SK-N-SH (cell line): ENCODE data around the gene GANC. TPM values are rescaled to one million over a fixed set of nuclear protein-coding genes. Genes with fewer than 3 reads are reported as not detected.

Experiments
- CTCF ChIA-PET: fragments of 300-600, 350-600 bp; formaldehyde crosslinking; extraction: SDS; loops from one replicate; lab custom pipeline; 2021; lab: Yijun Ruan, JAX
- POLR2A ChIA-PET: fragments of 350-600 bp; sonication (Branson Sonifier 250); formaldehyde crosslinking; extraction: SDS; loops from one replicate; lab custom pipeline; 2020; ENCODE audit warnings: antibody characterized with exemption, inconsistent platforms; lab: Yijun Ruan, JAX
- DNase-seq: peaks from one replicate; pipeline ENCODE4 v3.0.0; 2012
- H2AFZ ChIP-seq: fragments of 200-600 bp; sonication (generic); 2 replicates; pipeline ENCODE4 v1.8.1; 2016; ENCODE audit warnings: antibody characterized with exemption, mild to moderate bottlenecking, low read depth
- H3F3A ChIP-seq: fragments of 200-600 bp; sonication (generic); replicated peaks from 2 replicates; pipeline ENCODE3; 2016; ENCODE audit warnings: antibody characterized with exemption, mild to moderate bottlenecking; ENCODE audit not compliant: insufficient read depth
- H3K27ac ChIP-seq, 2 experiments: fragments of 200-500 bp in 1 of 2; fragments of 200-600 bp in 1 of 2; sonication (Bioruptor generic) in 1 of 2; sonication (generic), shearing (Covaris generic) in 1 of 2; 2 replicates each; pipeline versions ENCODE4 v1.5.1 to v1.6.1; 2014 to 2016; ENCODE audit warnings: low read depth in 2 of 2, inconsistent platforms in 1 of 2, low read length in 1 of 2, mild to moderate bottlenecking in 1 of 2, mixed read lengths in 1 of 2
- H3K27me3 ChIP-seq: fragments of 200-600 bp; sonication (generic), shearing (Covaris generic); 2 replicates; pipeline ENCODE4 v1.6.1; 2016; ENCODE audit warnings: mixed run types; ENCODE audit not compliant: insufficient read depth
- H3K36me3 ChIP-seq, 2 experiments: fragments of 200-500 bp in 1 of 2; fragments of 200-600 bp in 1 of 2; sonication (Bioruptor generic) in 1 of 2; sonication (generic) in 1 of 2; replicated peaks in 1 of 2; 2 replicates each; pipeline versions ENCODE3 to v1.5.1; 2014 to 2016; ENCODE audit warnings: low read length in 1 of 2, mild to moderate bottlenecking in 1 of 2; ENCODE audit not compliant: insufficient read depth in 2 of 2, control insufficient read depth in 1 of 2
- H3K4me1 ChIP-seq, 2 experiments: fragments of 200-500 bp in 1 of 2; fragments of 200-600 bp in 1 of 2; sonication (Bioruptor generic) in 1 of 2; sonication (generic), shearing (Covaris generic) in 1 of 2; 2 replicates each; pipeline versions ENCODE4 v1.5.1 to v1.6.1; 2014 to 2016; ENCODE audit warnings: low read depth in 1 of 2, low read length in 1 of 2, mixed run types in 1 of 2; ENCODE audit not compliant: insufficient read depth in 2 of 2, control insufficient read depth in 1 of 2
- H3K4me2 ChIP-seq: fragments of 200-600 bp; sonication (generic), shearing (Covaris generic); 2 replicates; pipeline ENCODE4 v1.6.1; 2017; ENCODE audit warnings: mixed run types
- H3K4me3 ChIP-seq, 2 experiments: fragments of 200-500 bp in 1 of 2; fragments of 200-600 bp in 1 of 2; sonication (Bioruptor generic) in 1 of 2; sonication (generic), shearing (Covaris generic) in 1 of 2; 2 replicates each; pipeline versions ENCODE4 v1.5.1 to v1.8.1; 2014 to 2016; ENCODE audit warnings: low read depth in 2 of 2, inconsistent platforms in 1 of 2, low read length in 1 of 2, mild to moderate bottlenecking in 1 of 2, mixed read lengths in 1 of 2, moderate library complexity in 1 of 2
- H3K79me2 ChIP-seq: fragments of 200-600 bp; sonication (generic); 2 replicates; pipeline ENCODE4 v1.8.1; 2017; ENCODE audit warnings: mild to moderate bottlenecking; ENCODE audit not compliant: insufficient read depth
- H3K9ac ChIP-seq: fragments of 200-600 bp; sonication (generic); 2 replicates; pipeline ENCODE4 v1.6.1; 2017; ENCODE audit warnings: mixed run types
- H3K9me2 ChIP-seq: fragments of 200-600 bp; sonication (generic); 2 replicates; pipeline ENCODE4 v1.6.1; 2017; ENCODE audit warnings: mixed run types
- H3K9me3 ChIP-seq: fragments of 200-600 bp; sonication (generic); 2 replicates; pipeline ENCODE4 v1.6.1; 2017; ENCODE audit warnings: mixed run types, mild to moderate bottlenecking, moderate library complexity
- H4K20me1 ChIP-seq: fragments of 200-600 bp; sonication (generic); 2 replicates; pipeline ENCODE4 v1.6.1; 2017; ENCODE audit warnings: mild to moderate bottlenecking, mixed run types; ENCODE audit not compliant: insufficient read depth
- ELF1 ChIP-seq: IDR thresholded peaks from 2 replicates; pipeline ENCODE4 v1.4.0; 2012
- EZH2phosphoT487 ChIP-seq: fragments of 200-600 bp; sonication (generic); IDR thresholded peaks from 2 replicates; pipeline ENCODE4 v1.6.1; 2017; ENCODE audit warnings: low read depth, mixed run types, mild to moderate bottlenecking, antibody characterized with exemption, moderate library complexity, borderline replicate concordance
- FOSL2 ChIP-seq: IDR thresholded peaks from 2 replicates; pipeline ENCODE4 v1.4.0; 2012; ENCODE audit warnings: low read depth, mild to moderate bottlenecking, moderate library complexity, borderline replicate concordance
- FOXJ3 ChIP-seq: sonication (generic); formaldehyde crosslinking; IDR thresholded peaks from 2 replicates; pipeline ENCODE4 v1.5.1; 2020; ENCODE audit warnings: mild to moderate bottlenecking, missing genetic modification reagents
- GATA2 ChIP-seq: sonication (generic); formaldehyde crosslinking; IDR thresholded peaks from 2 replicates; pipeline ENCODE4 v1.5.0; 2020; ENCODE audit warnings: mild to moderate bottlenecking, missing genetic modification reagents
- JUND ChIP-seq: IDR thresholded peaks from 2 replicates; pipeline ENCODE4 v1.4.0; 2012
- MEF2A ChIP-seq: IDR thresholded peaks from 2 replicates; pipeline ENCODE4 v1.4.0; 2012; ENCODE audit warnings: low read depth, borderline replicate concordance
- MXI1 ChIP-seq: IDR thresholded peaks from 2 replicates; pipeline ENCODE4 v1.6.1; 2012; ENCODE audit warnings: mild to moderate bottlenecking, low read depth, low read length, improper control_type of control experiment
- NFIC ChIP-seq: IDR thresholded peaks from 2 replicates; pipeline ENCODE4 v1.4.0; 2012; ENCODE audit warnings: borderline replicate concordance
- NRF1 ChIP-seq: IDR thresholded peaks from 2 replicates; pipeline ENCODE4 v1.6.1; 2012; ENCODE audit warnings: low read depth, mild to moderate bottlenecking, low read length
- RCOR1 ChIP-seq: fragments of 150-350 bp; IDR thresholded peaks from 2 replicates; pipeline ENCODE4 v1.6.1; 2017; ENCODE audit warnings: antibody characterized with exemption, low read length
- RFX5 ChIP-seq: IDR thresholded peaks from 2 replicates; pipeline ENCODE4 v1.6.1; 2012; ENCODE audit warnings: mild to moderate bottlenecking, improper control_type of control experiment, low read length
- RXRA ChIP-seq: IDR thresholded peaks from 2 replicates; pipeline ENCODE4 v1.4.0; 2012; ENCODE audit warnings: low read depth, mild to moderate bottlenecking, borderline replicate concordance
- SIN3A ChIP-seq: IDR thresholded peaks from 2 replicates; pipeline ENCODE4 v1.6.1; 2012; ENCODE audit warnings: low read depth, mild to moderate bottlenecking, low read length, moderate library complexity, borderline replicate concordance
- TAF1 ChIP-seq: IDR thresholded peaks from 2 replicates; pipeline ENCODE4 v1.6.1; 2012; ENCODE audit warnings: low read depth, mild to moderate bottlenecking, low read length, moderate library complexity, borderline replicate concordance
- TEAD4 ChIP-seq: IDR thresholded peaks from 2 replicates; pipeline ENCODE4 v1.4.0; 2012; ENCODE audit warnings: mild to moderate bottlenecking, borderline replicate concordance; ENCODE audit not compliant: insufficient read depth
- WGBS: methylation state at CpG from one replicate; pipeline ENCODE4 v1.1.6; 2017; ENCODE audit warnings: low lambda C conversion rate; 5-methylcytosine and 5-hydroxymethylcytosine counted together
- polyA plus RNA-seq, 3 experiments: library from polyadenylated mRNA; depleted of rRNA; stranded (reverse); fragments of >200 nt; gene quantifications; 2 replicates each; pipeline ENCODE4 v1.2.3, GENCODE V29; 2012
- TF ChIP-seq, protein P1 (sequence below): fragments of 150-350 bp; IDR thresholded peaks from 2 replicates; pipeline ENCODE4 v1.6.1; 2017; ENCODE audit warnings: antibody characterized with exemption, low read length, low read depth, borderline replicate concordance

Gene GANC
- polyA plus RNA-seq, 1 of the 3 experiments (the other 2 are of a cell fraction): 6.8 TPM

DNA sequence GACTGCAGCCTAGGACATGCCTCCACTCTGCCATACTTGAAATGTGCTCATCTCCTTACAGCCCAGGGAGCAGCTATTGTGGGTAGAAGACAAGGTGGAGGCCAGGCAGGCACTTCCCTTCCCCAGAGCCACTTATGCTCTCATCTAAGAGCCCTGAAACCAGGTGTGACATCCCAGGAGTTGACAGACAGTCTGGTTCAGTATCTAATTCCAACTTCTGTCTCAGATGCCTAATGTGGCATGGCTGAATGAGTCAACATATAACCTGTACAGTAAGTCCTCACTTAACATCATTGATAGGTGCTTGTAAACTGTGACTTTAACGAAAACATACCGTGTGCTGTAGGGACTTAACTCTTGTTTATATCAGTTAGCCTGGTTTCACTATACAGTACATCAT lies 85.1 kb downstream of the GANC start:
- Histone ChIP-seq H3K4me3 (no peak overlapping the region), H3K27ac (no peak overlapping the region), H3K9ac (no peak overlapping the region), H3K36me3 (no peaks in the 10 kb centered on the region), H3K9me2 (no peaks in the 10 kb centered on the region), H3K9me3 (no peaks in the 10 kb centered on the region), H3K27me3 (no peaks in the 10 kb centered on the region), H2AFZ (no peak overlapping the region), H3K4me1 (no peaks in the 10 kb centered on the region; a peak in 1 of 4 replicates), H3K4me2 (no peak overlapping the region), H4K20me1 (no peaks in the 10 kb centered on the region), H3K79me2 (no peaks in the 10 kb centered on the region), H3F3A (no peaks in the 10 kb centered on the region)
- CTCF ChIA-PET: no interaction called here
- TF ChIP-seq TEAD4: no peak
- no peak for TF ChIP-seq RXRA
- no peak for TF ChIP-seq NRF1
- no peak for TF ChIP-seq EZH2phosphoT487
- TF ChIP-seq, protein P1, sequence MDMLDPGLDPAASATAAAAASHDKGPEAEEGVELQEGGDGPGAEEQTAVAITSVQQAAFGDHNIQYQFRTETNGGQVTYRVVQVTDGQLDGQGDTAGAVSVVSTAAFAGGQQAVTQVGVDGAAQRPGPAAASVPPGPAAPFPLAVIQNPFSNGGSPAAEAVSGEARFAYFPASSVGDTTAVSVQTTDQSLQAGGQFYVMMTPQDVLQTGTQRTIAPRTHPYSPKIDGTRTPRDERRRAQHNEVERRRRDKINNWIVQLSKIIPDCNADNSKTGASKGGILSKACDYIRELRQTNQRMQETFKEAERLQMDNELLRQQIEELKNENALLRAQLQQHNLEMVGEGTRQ: no peak
- TF ChIP-seq FOXJ3: no peak
- TF ChIP-seq MEF2A: no peak
- 95% methylated on average over 2 of the region's 2 CpGs for WGBS
- DNase-seq: no peak
- POLR2A ChIA-PET: no interaction called here

GRCh38 chr15:42359249-42359648 lies 86.2 kb downstream of the GANC start, which contains the start of gene CAPN3:
CAPN3 (plus strand) TSS chr15:42359501; CDS start chr15:42359806, 305 bp downstream.
- Histone ChIP-seq H4K20me1 (no peaks in the 10 kb centered on the region), H3K27ac (no peak within 1 kb of the TSS), H3K4me1 (no peaks in the 10 kb centered on the region), H3F3A (no peaks in the 10 kb centered on the region), H2AFZ (no peak within 1 kb of the TSS), H3K4me2 (no peak within 1 kb of the TSS)
- no peak for DNase-seq
- POLR2A ChIA-PET: no interaction called here
- TF ChIP-seq SIN3A (no peak), TEAD4 (no peak), RCOR1 (no peak), MXI1 (no peak), ELF1 (no peak), NRF1 (no peak), GATA2 (CRISPR knock-in tag) (no peak), FOSL2 (no peak), RFX5 (no peak), EZH2phosphoT487 (no peak), NFIC (no peak), TAF1 (no peak), JUND (no peak)
- TF ChIP-seq, all 33 proteins: peak for 0
- no peaks in the 10 kb centered on the region for H3K9me3 ChIP-seq
- H3K4me3 ChIP-seq: no peak within 1 kb of the TSS
- H3K79me2 ChIP-seq: no peaks in the 10 kb centered on the region
- 67% methylated on average over 1 of the region's 1 CpG for WGBS
- CTCF ChIA-PET: interaction anchor here (1.5 kb wide), 1 partner anchor 16 kb away, joined by 4 read pairs; no protein-coding TSS in a partner anchor
- no peaks in the 10 kb centered on the region for H3K9me2 ChIP-seq
- no peak within 1 kb of the TSS for H3K9ac ChIP-seq
- no peaks in the 10 kb centered on the region for H3K27me3 ChIP-seq
- H3K36me3 ChIP-seq: no peaks in the 10 kb centered on the region
